Suprapubic skin (tissue), 4 donors: Measurements from ENCODE around the gene CAPN10. TPM values are rescaled to one million over a fixed set of nuclear protein-coding genes. Genes with fewer than 3 reads are reported as not detected.

Experiments
- DNase-seq, 2 donors: peaks; one replicate each; pipeline ENCODE4 v3.0.0-alpha.2; 2019; ENCODE audit warnings: low spot score in 2 of 2
- H3K27ac ChIP-seq: fragments of 200-600 bp; sonication (generic); one replicate; pipeline ENCODE4 v1.5.1; 2019
- H3K27me3 ChIP-seq: fragments of 200-600 bp; sonication (generic); one replicate; pipeline ENCODE4 v1.5.1; 2019
- H3K36me3 ChIP-seq: fragments of 200-600 bp; sonication (generic); one replicate; pipeline ENCODE4 v1.5.1; 2019
- H3K4me1 ChIP-seq: fragments of 200-600 bp; sonication (generic); one replicate; pipeline ENCODE4 v1.5.1; 2019
- H3K4me3 ChIP-seq: fragments of 200-600 bp; sonication (generic); one replicate; pipeline ENCODE4 v1.5.1; 2019; ENCODE audit warnings: mild to moderate bottlenecking
- H3K9me3 ChIP-seq: fragments of 200-600 bp; sonication (generic); one replicate; pipeline ENCODE4 v1.5.1; 2019
- CTCF ChIP-seq, 2 donors: fragments of 200-600 bp in 1 of 2; fragments of 450-650 bp in 1 of 2; sonication (generic) in 1 of 2; IDR thresholded peaks; one replicate each; pipeline ENCODE4 v1.5.1; 2016 to 2019; ENCODE audit warnings: antibody characterized with exemption in 2 of 2, mild to moderate bottlenecking in 1 of 2, moderate library complexity in 1 of 2
- EP300 ChIP-seq: sonication (generic); formaldehyde crosslinking; IDR thresholded peaks from one replicate; pipeline ENCODE4 v1.6.1; 2017; ENCODE audit warnings: antibody characterized with exemption
- POLR2A ChIP-seq, 2 donors: fragments of 450-650 bp; IDR thresholded peaks; one replicate each; pipeline ENCODE4 v1.6.1; 2017; ENCODE audit warnings: antibody characterized with exemption in 2 of 2, mild to moderate bottlenecking in 2 of 2, moderate library complexity in 2 of 2
- POLR2AphosphoS5 ChIP-seq, 3 donors: sonication (generic); formaldehyde crosslinking; IDR thresholded peaks; one replicate each; pipeline ENCODE4 v1.6.1; 2017; ENCODE audit warnings: antibody characterized with exemption in 3 of 3
- WGBS: methylation state at CpG from one replicate; pipeline ENCODE4 v1.1.5; 2018; 5-methylcytosine and 5-hydroxymethylcytosine counted together
- total RNA-seq, 4 donors: library from RNA; depleted of rRNA; stranded (reverse); fragments of >200 nt; gene quantifications; one replicate each; pipeline ENCODE4 v1.1.0, GENCODE V29; 2016

The CAPN10 gene
- total RNA-seq, 4 donors from 2014 or later, result 31.3 to 73.6 (median 37.9) TPM

- H3K9me3 ChIP-seq, result no peaks in the 10 kb centered on the region
- DNase-seq, result peak; percentile 50 to 76
- H3K36me3 ChIP-seq, result peaks cover 53% of the 10 kb centered on the region
- no peaks in the 10 kb centered on the region for H3K27me3 ChIP-seq
- 83% methylated on average over 1 of the region's 17 CpGs for WGBS
- TF ChIP-seq POLR2A (IDR thresholded peaks at IDR 0.05), result no peak
- no peak for TF ChIP-seq CTCF (IDR thresholded peaks at IDR 0.05)
- TF ChIP-seq POLR2AphosphoS5 (IDR thresholded peaks at IDR 0.05), result no peak
- TF ChIP-seq EP300, result no peak
- no peak overlapping the region for H3K27ac ChIP-seq
- no peaks in the 10 kb centered on the region for H3K4me1 ChIP-seq
- no peak overlapping the region for H3K4me3 ChIP-seq
Measured at GRCh38 chr2:240598311-240598911, 11.9 kb downstream of the CAPN10 start.

GRCh38 chr2:240599141-240599583 lies 12.6 kb downstream of the CAPN10 start:
- Histone ChIP-seq H3K36me3 (peaks cover 47% of the 10 kb centered on the region), H3K9me3 (no peaks in the 10 kb centered on the region), H3K27me3 (no peaks in the 10 kb centered on the region), H3K27ac (no peak overlapping the region), H3K4me3 (no peak overlapping the region), H3K4me1 (no peaks in the 10 kb centered on the region)
- 86% methylated on average over 10 of the region's 11 CpGs for WGBS
- peak; percentile 53 to 64 for DNase-seq
- no peak for TF ChIP-seq CTCF (IDR thresholded peaks at IDR 0.05)

GRCh38 chr2:240600451-240600961 lies 14.0 kb downstream of the CAPN10 start:
- H3K4me1 ChIP-seq, result no peaks in the 10 kb centered on the region
- peaks cover 47% of the 10 kb centered on the region for H3K36me3 ChIP-seq
- no peak overlapping the region for H3K27ac ChIP-seq
- TF ChIP-seq POLR2A (IDR thresholded peaks at IDR 0.05) (no peak), EP300 (no peak), CTCF (IDR thresholded peaks at IDR 0.05) (no peak), POLR2AphosphoS5 (IDR thresholded peaks at IDR 0.05) (no peak)
- H3K4me3 ChIP-seq, result no peak overlapping the region
- H3K9me3 ChIP-seq, result no peaks in the 10 kb centered on the region
- DNase-seq, result peak; percentile 51 to 72
- WGBS, result 90% methylated on average over 9 of the region's 16 CpGs
- H3K27me3 ChIP-seq, result no peaks in the 10 kb centered on the region

- Histone ChIP-seq H3K4me3 (no peak overlapping the region), H3K9me3 (no peaks in the 10 kb centered on the region), H3K4me1 (no peaks in the 10 kb centered on the region), H3K27ac (no peak overlapping the region), H3K27me3 (no peaks in the 10 kb centered on the region), H3K36me3 (peaks cover 44% of the 10 kb centered on the region)
- peak; percentile 47 to 75 for DNase-seq
- 73% methylated on average over 5 of the region's 20 CpGs for WGBS
- no peak for TF ChIP-seq POLR2AphosphoS5 (IDR thresholded peaks at IDR 0.05)
- TF ChIP-seq POLR2A (IDR thresholded peaks at IDR 0.05), result no peak
- TF ChIP-seq CTCF (IDR thresholded peaks at IDR 0.05), result no peak
- no peak for TF ChIP-seq EP300
Measured at GRCh38 chr2:240601061-240601830, 14.7 kb downstream of the CAPN10 start.

- H3K27me3 ChIP-seq, result no peaks in the 10 kb centered on the region
- H3K36me3 ChIP-seq, result peaks cover 40% of the 10 kb centered on the region
- no peak overlapping the region for H3K27ac ChIP-seq
- WGBS, result 93% methylated on average over 7 of the region's 11 CpGs
- no peak overlapping the region for H3K4me3 ChIP-seq
- H3K9me3 ChIP-seq, result no peaks in the 10 kb centered on the region
- TF ChIP-seq EP300 (no peak), POLR2A (IDR thresholded peaks at IDR 0.05) (no peak), POLR2AphosphoS5 (IDR thresholded peaks at IDR 0.05) (no peak), CTCF (IDR thresholded peaks at IDR 0.05) (no peak)
- H3K4me1 ChIP-seq, result no peaks in the 10 kb centered on the region
- DNase-seq, result peak in 1 of 2 donors; percentile 42
Measured at GRCh38 chr2:240601831-240602160, 15.3 kb downstream of the CAPN10 start.
